H9 (cell line): Measurements from ENCODE around the gene CAB39. TPM values are rescaled to one million over a fixed set of nuclear protein-coding genes. Genes with fewer than 3 reads are reported as not detected.
A peak's percentile ranks its signal among the peaks of the same experiment; 100 is the strongest.

ENCODE experiments used
- DNase-seq: peaks from one replicate; pipeline ENCODE4 v3.0.0-alpha.2; 2017
- H2AFZ ChIP-seq: one replicate; pipeline ENCODE4 v1.6.1; 2013; ENCODE audit warnings: mild to moderate bottlenecking, low read length, control low read depth, moderate library complexity
- H2AK5ac ChIP-seq: 2 replicates; pipeline ENCODE4 v1.6.1; 2013; ENCODE audit warnings: low read length, control low read depth, mixed read lengths; ENCODE audit not compliant: insufficient read length
- H2BK120ac ChIP-seq: one replicate; pipeline ENCODE4 v1.6.1; 2013; ENCODE audit warnings: low read depth, mild to moderate bottlenecking, low read length, control low read depth, inconsistent platforms; ENCODE audit not compliant: poor library complexity, severe bottlenecking
- H2BK12ac ChIP-seq: 2 replicates; pipeline ENCODE4 v1.6.1; 2013; ENCODE audit warnings: low read length, control low read depth, mixed read lengths, low read depth; ENCODE audit not compliant: insufficient read length
- H2BK15ac ChIP-seq: 2 replicates; pipeline ENCODE4 v1.6.1; 2013; ENCODE audit warnings: low read depth, low read length, control low read depth
- H2BK20ac ChIP-seq: one replicate; pipeline ENCODE4 v1.6.1; 2013; ENCODE audit warnings: low read depth, mild to moderate bottlenecking, low read length, control low read depth, inconsistent platforms; ENCODE audit not compliant: poor library complexity, severe bottlenecking
- H2BK5ac ChIP-seq: 2 replicates; pipeline ENCODE4 v1.6.1; 2013; ENCODE audit warnings: low read length, control low read depth, mixed read lengths; ENCODE audit not compliant: insufficient read length
- H3K14ac ChIP-seq: 2 replicates; pipeline ENCODE4 v1.6.1; 2013; ENCODE audit warnings: low read length, control low read depth; ENCODE audit not compliant: insufficient read depth
- H3K18ac ChIP-seq: 2 replicates; pipeline ENCODE4 v1.6.1; 2013; ENCODE audit warnings: low read depth, mild to moderate bottlenecking, mixed read lengths, low read length, control low read depth; ENCODE audit not compliant: insufficient read length
- H3K23ac ChIP-seq: 2 replicates; pipeline ENCODE4 v1.6.1; 2013; ENCODE audit warnings: low read length, control low read depth, mixed read lengths, low read depth; ENCODE audit not compliant: insufficient read length
- H3K23me2 ChIP-seq: 2 replicates; pipeline ENCODE4 v1.6.1; 2013; ENCODE audit warnings: low read depth, mild to moderate bottlenecking, mixed read lengths, low read length, control low read depth; ENCODE audit not compliant: insufficient read length, poor library complexity, severe bottlenecking
- H3K27ac ChIP-seq: 2 replicates; pipeline ENCODE4 v1.5.1; 2013; ENCODE audit warnings: low read length, control low read depth, mixed read lengths, low read depth; ENCODE audit not compliant: insufficient read length
- H3K27me3 ChIP-seq: 2 replicates; pipeline ENCODE4 v1.6.1; 2013; ENCODE audit warnings: low read length, control low read depth, inconsistent platforms; ENCODE audit not compliant: insufficient read depth
- H3K4ac ChIP-seq: 2 replicates; pipeline ENCODE4 v1.6.1; 2013; ENCODE audit warnings: low read depth, mild to moderate bottlenecking, control low read depth, inconsistent platforms, low read length, moderate library complexity
- H3K4me1 ChIP-seq: 2 replicates; pipeline ENCODE4 v1.6.1; 2013; ENCODE audit warnings: low read length, control low read depth, inconsistent platforms; ENCODE audit not compliant: insufficient read depth
- H3K4me2 ChIP-seq: 2 replicates; pipeline ENCODE4 v1.6.1; 2013; ENCODE audit warnings: low read length, control low read depth, mixed read lengths; ENCODE audit not compliant: insufficient read length, insufficient read depth
- H3K56ac ChIP-seq: 2 replicates; pipeline ENCODE4 v1.6.1; 2013; ENCODE audit warnings: low read depth, mild to moderate bottlenecking, mixed read lengths, low read length, control low read depth; ENCODE audit not compliant: insufficient read length
- H3K79me1 ChIP-seq: 2 replicates; pipeline ENCODE4 v1.6.1; 2013; ENCODE audit warnings: low read depth, mild to moderate bottlenecking, moderate library complexity, low read length, control low read depth, inconsistent platforms; ENCODE audit not compliant: insufficient read depth, poor library complexity, severe bottlenecking
- H3K79me2 ChIP-seq: 2 replicates; pipeline ENCODE4 v1.6.1; 2013; ENCODE audit warnings: low read length, control low read depth, inconsistent platforms; ENCODE audit not compliant: insufficient read depth
- H3K9ac ChIP-seq: 2 replicates; pipeline ENCODE4 v1.6.1; 2013; ENCODE audit warnings: low read length, control low read depth, mixed read lengths; ENCODE audit not compliant: insufficient read length; ENCODE audit errors: extremely low read depth
- H3K9me3 ChIP-seq: one replicate; pipeline ENCODE4 v1.6.1; 2013; ENCODE audit warnings: low read depth, low read length, inconsistent platforms; ENCODE audit not compliant: control insufficient read depth
- H3T11ph ChIP-seq: one replicate; pipeline ENCODE4 v1.6.1; 2013; ENCODE audit warnings: mild to moderate bottlenecking, low read length, control low read depth, inconsistent platforms
- H4K20me1 ChIP-seq: one replicate; pipeline ENCODE4 v1.6.1; 2013; ENCODE audit not compliant: control insufficient read depth, insufficient read length, insufficient read depth
- H4K5ac ChIP-seq: 2 replicates; pipeline ENCODE4 v1.6.1; 2013; ENCODE audit warnings: low read depth, mild to moderate bottlenecking, mixed read lengths, low read length, control low read depth; ENCODE audit not compliant: insufficient read length
- H4K8ac ChIP-seq: replicated peaks from 2 replicates; pipeline ENCODE4 v1.6.1; 2013; ENCODE audit warnings: low read length, control low read depth, mixed read lengths, low read depth; ENCODE audit not compliant: insufficient read length
- H4K91ac ChIP-seq: 2 replicates; pipeline ENCODE4 v1.6.1; 2013; ENCODE audit warnings: low read depth, mild to moderate bottlenecking, moderate library complexity, mixed read lengths, low read length, control low read depth; ENCODE audit not compliant: insufficient read length
- H3K27ac Mint-ChIP-seq, 3 experiments: 2 replicates in 2 of 3; 3 replicates in 1 of 3; pipeline ENCODE4 v1.8.0; 2020 to 2021; ENCODE audit warnings: mixed read lengths in 3 of 3, mild to moderate bottlenecking in 1 of 3, moderate library complexity in 1 of 3
- H3K27me3 Mint-ChIP-seq: 2 replicates; pipeline ENCODE4 v1.8.0; 2021; ENCODE audit warnings: low read depth, mild to moderate bottlenecking, moderate library complexity, mixed read lengths
- H3K36me3 Mint-ChIP-seq, 3 experiments: 2 replicates in 2 of 3; 3 replicates in 1 of 3; pipeline ENCODE4 v1.8.0; 2020 to 2021; ENCODE audit warnings: low read depth in 3 of 3, mixed read lengths in 3 of 3; ENCODE audit not compliant: insufficient read depth in 1 of 3
- H3K4me1 Mint-ChIP-seq, 2 experiments: 2 replicates each; pipeline ENCODE4 v1.8.0; 2020; ENCODE audit warnings: mixed read lengths in 2 of 2
- H3K4me3 Mint-ChIP-seq, 2 experiments: 2 replicates in 1 of 2; 3 replicates in 1 of 2; pipeline ENCODE4 v1.8.0; 2020 to 2021; ENCODE audit warnings: mild to moderate bottlenecking in 2 of 2, mixed read lengths in 2 of 2, moderate library complexity in 1 of 2
- H3K9me3 Mint-ChIP-seq, 2 experiments: 2 replicates in 1 of 2; 3 replicates in 1 of 2; pipeline ENCODE4 v1.8.0; 2020; ENCODE audit warnings: mild to moderate bottlenecking in 2 of 2, mixed read lengths in 2 of 2, moderate library complexity in 1 of 2
- CTCF ChIP-seq: fragments of 200-600 bp; sonication (generic); conservative IDR thresholded peaks from 3 replicates; pipeline ENCODE4 v1.8.0; 2021; ENCODE audit warnings: antibody characterized with exemption, mild to moderate bottlenecking
- total RNA-seq: library from RNA; stranded (reverse); gene quantifications from 2 replicates; pipeline ENCODE4 v1.2.1, GENCODE V29; 2021

CAB39 gene
- total RNA-seq, 1 experiment from 2014 or later: 42.7 TPM

GRCh38 chr2:230700447-230700846, 12.2 kb upstream of the CAB39 start:
- H3K27ac Mint-ChIP-seq: 0 out of 7 replicates have a peak overlapping the region, but pooled peaks of 1 of the 3 experiments have one; percentile 69
- Histone ChIP-seq H2BK120ac (no peak overlapping the region), H3K23ac (no peak overlapping the region)

More at GRCh38 chr2:230700447-230700846, 12.2 kb upstream of the CAB39 start:
- Histone ChIP-seq H3K9me3 (no peaks in the 10 kb centered on the region), H3K79me2 (no peaks in the 10 kb centered on the region), H2AK5ac (no peak overlapping the region), H3K4me1 (no peaks in the 10 kb centered on the region), H2BK5ac (no peak overlapping the region), H2BK20ac (no peak overlapping the region), H3K79me1 (no peaks in the 10 kb centered on the region), H4K91ac (no peak overlapping the region), H3K14ac (no peak overlapping the region), H3K56ac (no peak overlapping the region), H4K5ac (no peak overlapping the region), H3K18ac (no peak overlapping the region), H2BK12ac (no peak overlapping the region), H3K27ac (no peak overlapping the region), H3K27me3 (no peaks in the 10 kb centered on the region), H3K4me2 (no peak overlapping the region), H3K4ac (no peak overlapping the region), H4K8ac (no peak overlapping the region), H3T11ph (no peak overlapping the region), H2AFZ (no peak overlapping the region), H3K23me2 (no peaks in the 10 kb centered on the region), H2BK15ac (no peak overlapping the region), H3K9ac (no peak overlapping the region), H4K20me1 (no peaks in the 10 kb centered on the region)
- Mint-ChIP-seq H3K4me1 (peaks cover 0 to 4% of the 10 kb centered on the region in 2 experiments; a peak in 3 of 4 replicates), H3K4me3 (no peak overlapping the region), H3K27me3 (no peaks in the 10 kb centered on the region), H3K36me3 (peaks cover 0 to 5% (median 0%) of the 10 kb centered on the region in 3 experiments; a peak in 3 of 7 replicates), H3K9me3 (peaks cover 3 to 5% of the 10 kb centered on the region in 2 experiments; a peak in 3 of 5 replicates)
- DNase-seq: no peak
- TF ChIP-seq CTCF: no peak
